H1 (cell line): ENCODE results near the gene S100A6.

Experiments used
- EGR1 ChIP-seq: IDR thresholded peaks from 2 replicates; pipeline ENCODE4 v1.6.1; 2011; ENCODE audit warnings: low read depth, low read length, borderline replicate concordance
- EP300 ChIP-seq, 2 experiments: IDR thresholded peaks; 1 replicate in 1 of 2; 2 replicates in 1 of 2; pipeline ENCODE4 v1.6.1; 2011 to 2012; ENCODE audit warnings: low read depth in 2 of 2, low read length in 2 of 2, mild to moderate bottlenecking in 2 of 2, borderline replicate concordance in 1 of 2, inconsistent platforms in 1 of 2, moderate library complexity in 1 of 2
- MAFK ChIP-seq: IDR thresholded peaks from 2 replicates; pipeline ENCODE4 v1.6.1; 2012; ENCODE audit warnings: low read depth, mild to moderate bottlenecking, improper control_type of control experiment, low read length
- POLR2A ChIP-seq, 2 experiments: IDR thresholded peaks; 1 replicate in 1 of 2; 2 replicates in 1 of 2; pipeline ENCODE4 v1.6.1; 2011; ENCODE audit warnings: low read depth in 2 of 2, low read length in 2 of 2, mild to moderate bottlenecking in 2 of 2; ENCODE audit errors: control extremely low read depth in 1 of 2
- RAD21 ChIP-seq, 2 experiments: IDR thresholded peaks in 1 of 2; conservative IDR thresholded peaks in 1 of 2; 2 replicates each; pipeline ENCODE4 v1.6.1; 2011; ENCODE audit warnings: low read depth in 2 of 2, low read length in 2 of 2, improper control_type of control experiment in 1 of 2, inconsistent platforms in 1 of 2, mild to moderate bottlenecking in 1 of 2, moderate library complexity in 1 of 2
- YY1 ChIP-seq: IDR thresholded peaks from 2 replicates; pipeline ENCODE4 v1.6.1; 2011; ENCODE audit warnings: low read depth, mild to moderate bottlenecking, low read length
- TF ChIP-seq, protein P1 (sequence below), 3 experiments: IDR thresholded peaks; 1 replicate in 2 of 3; 2 replicates in 1 of 3; pipeline versions ENCODE4 v1.5.1 to v1.6.1; 2011; ENCODE audit warnings: low read length in 3 of 3, mild to moderate bottlenecking in 3 of 3, inconsistent platforms in 2 of 3, low read depth in 1 of 3, moderate library complexity in 1 of 3; ENCODE audit not compliant: insufficient read depth in 1 of 3; ENCODE audit errors: control extremely low read depth in 1 of 3
- TF ChIP-seq, protein P2 (sequence below): IDR thresholded peaks from 2 replicates; pipeline ENCODE4 v1.6.1; 2012; ENCODE audit warnings: inconsistent platforms
- TF ChIP-seq, protein P3 (sequence below): IDR thresholded peaks from 2 replicates; pipeline ENCODE4 v1.6.1; 2011; ENCODE audit warnings: low read length, improper control_type of control experiment
- TF ChIP-seq, protein P4 (sequence below): IDR thresholded peaks from 2 replicates; pipeline ENCODE4 v1.6.1; 2012; ENCODE audit warnings: inconsistent platforms

DNA sequence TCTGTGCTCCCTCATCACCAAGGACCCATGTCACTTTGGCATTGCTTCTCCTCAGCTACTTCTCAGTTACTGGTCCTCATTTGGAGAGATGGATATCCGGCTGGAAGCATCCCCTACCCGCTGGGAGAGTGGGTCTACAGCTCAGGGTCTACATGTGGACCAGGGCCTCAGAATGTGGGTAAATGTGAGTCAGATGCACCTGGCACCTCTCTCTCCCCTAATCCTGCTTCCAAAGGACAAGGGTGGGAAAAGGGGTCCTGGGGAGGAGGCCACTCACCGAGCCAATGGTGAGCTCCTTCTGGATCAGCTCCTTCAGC is 908 bp downstream of the S100A6 start:
- TF ChIP-seq, protein P1, sequence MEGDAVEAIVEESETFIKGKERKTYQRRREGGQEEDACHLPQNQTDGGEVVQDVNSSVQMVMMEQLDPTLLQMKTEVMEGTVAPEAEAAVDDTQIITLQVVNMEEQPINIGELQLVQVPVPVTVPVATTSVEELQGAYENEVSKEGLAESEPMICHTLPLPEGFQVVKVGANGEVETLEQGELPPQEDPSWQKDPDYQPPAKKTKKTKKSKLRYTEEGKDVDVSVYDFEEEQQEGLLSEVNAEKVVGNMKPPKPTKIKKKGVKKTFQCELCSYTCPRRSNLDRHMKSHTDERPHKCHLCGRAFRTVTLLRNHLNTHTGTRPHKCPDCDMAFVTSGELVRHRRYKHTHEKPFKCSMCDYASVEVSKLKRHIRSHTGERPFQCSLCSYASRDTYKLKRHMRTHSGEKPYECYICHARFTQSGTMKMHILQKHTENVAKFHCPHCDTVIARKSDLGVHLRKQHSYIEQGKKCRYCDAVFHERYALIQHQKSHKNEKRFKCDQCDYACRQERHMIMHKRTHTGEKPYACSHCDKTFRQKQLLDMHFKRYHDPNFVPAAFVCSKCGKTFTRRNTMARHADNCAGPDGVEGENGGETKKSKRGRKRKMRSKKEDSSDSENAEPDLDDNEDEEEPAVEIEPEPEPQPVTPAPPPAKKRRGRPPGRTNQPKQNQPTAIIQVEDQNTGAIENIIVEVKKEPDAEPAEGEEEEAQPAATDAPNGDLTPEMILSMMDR (IDR thresholded peaks at IDR 0.05; ENCODE audit: control extremely low read depth in 1 of 3, insufficient read depth in 1 of 3, low read depth in 1 of 3, low read length in 3 of 3): no peak
- TF ChIP-seq RAD21 (IDR thresholded peaks at IDR 0.05 in 1 of 2, conservative IDR thresholded peaks at IDR 0.05 in 1 of 2; ENCODE audit: low read depth in 2 of 2, low read length in 2 of 2) (no peak), YY1 (no peak), EP300 (IDR thresholded peaks at IDR 0.05; ENCODE audit: borderline replicate concordance in 1 of 2, low read depth in 2 of 2, low read length in 2 of 2) (no peak), POLR2A (IDR thresholded peaks at IDR 0.05; ENCODE audit: control extremely low read depth in 1 of 2, low read depth in 2 of 2, low read length in 2 of 2) (no peak), EGR1 (no peak), MAFK (no peak)
- TF ChIP-seq, protein P2, sequence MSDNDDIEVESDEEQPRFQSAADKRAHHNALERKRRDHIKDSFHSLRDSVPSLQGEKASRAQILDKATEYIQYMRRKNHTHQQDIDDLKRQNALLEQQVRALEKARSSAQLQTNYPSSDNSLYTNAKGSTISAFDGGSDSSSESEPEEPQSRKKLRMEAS: no peak
- TF ChIP-seq, protein P3, sequence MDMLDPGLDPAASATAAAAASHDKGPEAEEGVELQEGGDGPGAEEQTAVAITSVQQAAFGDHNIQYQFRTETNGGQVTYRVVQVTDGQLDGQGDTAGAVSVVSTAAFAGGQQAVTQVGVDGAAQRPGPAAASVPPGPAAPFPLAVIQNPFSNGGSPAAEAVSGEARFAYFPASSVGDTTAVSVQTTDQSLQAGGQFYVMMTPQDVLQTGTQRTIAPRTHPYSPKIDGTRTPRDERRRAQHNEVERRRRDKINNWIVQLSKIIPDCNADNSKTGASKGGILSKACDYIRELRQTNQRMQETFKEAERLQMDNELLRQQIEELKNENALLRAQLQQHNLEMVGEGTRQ: no peak
- TF ChIP-seq, protein P4, sequence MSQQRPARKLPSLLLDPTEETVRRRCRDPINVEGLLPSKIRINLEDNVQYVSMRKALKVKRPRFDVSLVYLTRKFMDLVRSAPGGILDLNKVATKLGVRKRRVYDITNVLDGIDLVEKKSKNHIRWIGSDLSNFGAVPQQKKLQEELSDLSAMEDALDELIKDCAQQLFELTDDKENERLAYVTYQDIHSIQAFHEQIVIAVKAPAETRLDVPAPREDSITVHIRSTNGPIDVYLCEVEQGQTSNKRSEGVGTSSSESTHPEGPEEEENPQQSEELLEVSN: no peak
